C4-2B (cell line): ENCODE measurements around the gene RPL29.

Source experiments
- ZFX ChIP-seq: fragments of 450-650 bp; IDR thresholded peaks from 2 replicates; pipeline ENCODE4 v1.6.1; 2017
- TF ChIP-seq, protein P1 (sequence below): fragments of 450-650 bp; conservative IDR thresholded peaks from 2 replicates; pipeline ENCODE4 v1.5.1; 2017; ENCODE audit warnings: mild to moderate bottlenecking

DNA sequence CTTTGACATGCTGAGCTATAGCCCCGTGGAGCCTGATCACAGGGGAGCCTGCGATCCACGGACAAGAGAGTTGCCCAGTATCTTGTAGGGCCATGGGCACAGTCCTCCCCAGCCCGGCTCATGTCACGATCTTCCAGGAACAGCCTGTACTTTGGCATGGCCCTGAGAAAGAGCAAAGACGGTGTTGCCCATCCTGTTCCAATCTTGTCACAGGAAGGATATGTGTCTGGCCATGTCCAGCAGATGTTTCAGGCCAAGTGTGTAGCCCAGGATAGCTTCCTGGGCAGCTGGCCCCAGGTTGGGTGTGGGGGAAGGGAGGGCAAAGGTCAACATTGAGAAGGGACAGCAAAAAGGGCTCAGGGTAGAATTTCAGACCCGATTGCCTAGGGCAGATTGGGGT lies 17.0 kb upstream of the RPL29 start:
- TF ChIP-seq, protein P1, sequence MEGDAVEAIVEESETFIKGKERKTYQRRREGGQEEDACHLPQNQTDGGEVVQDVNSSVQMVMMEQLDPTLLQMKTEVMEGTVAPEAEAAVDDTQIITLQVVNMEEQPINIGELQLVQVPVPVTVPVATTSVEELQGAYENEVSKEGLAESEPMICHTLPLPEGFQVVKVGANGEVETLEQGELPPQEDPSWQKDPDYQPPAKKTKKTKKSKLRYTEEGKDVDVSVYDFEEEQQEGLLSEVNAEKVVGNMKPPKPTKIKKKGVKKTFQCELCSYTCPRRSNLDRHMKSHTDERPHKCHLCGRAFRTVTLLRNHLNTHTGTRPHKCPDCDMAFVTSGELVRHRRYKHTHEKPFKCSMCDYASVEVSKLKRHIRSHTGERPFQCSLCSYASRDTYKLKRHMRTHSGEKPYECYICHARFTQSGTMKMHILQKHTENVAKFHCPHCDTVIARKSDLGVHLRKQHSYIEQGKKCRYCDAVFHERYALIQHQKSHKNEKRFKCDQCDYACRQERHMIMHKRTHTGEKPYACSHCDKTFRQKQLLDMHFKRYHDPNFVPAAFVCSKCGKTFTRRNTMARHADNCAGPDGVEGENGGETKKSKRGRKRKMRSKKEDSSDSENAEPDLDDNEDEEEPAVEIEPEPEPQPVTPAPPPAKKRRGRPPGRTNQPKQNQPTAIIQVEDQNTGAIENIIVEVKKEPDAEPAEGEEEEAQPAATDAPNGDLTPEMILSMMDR, result no peak
- TF ChIP-seq ZFX, result no peak
